Astrocyte of the cerebellum (primary cell): Measurements from ENCODE around the gene PHF20.
A peak's percentile ranks its signal among the peaks of the same experiment; 100 is the strongest.
"Not testable (repeated sequence)": the region's sequence is repeated elsewhere in the genome, so short reads cannot be mapped to it uniquely, and the experiment has no call there.

Experiments
- DNase-seq: peaks from one replicate; pipeline ENCODE4 v3.0.0-alpha.2; 2011; ENCODE audit warnings: low read depth
- H3K4me3 ChIP-seq: 2 replicates; pipeline ENCODE4 v1.5.1; 2011; ENCODE audit warnings: mild to moderate bottlenecking, low read depth, low read length, moderate library complexity
- in situ Hi-C: cut with HindIII; loops from 2 replicates; pipeline ENCODE4 v1.10.0; 2017; ENCODE audit warnings: low sequenced_read_pairs
- TF ChIP-seq, protein P1 (sequence below): IDR thresholded peaks from 2 replicates; pipeline ENCODE4 v1.5.1; 2012; ENCODE audit warnings: low read length, low read depth, moderate library complexity, mild to moderate bottlenecking; ENCODE audit errors: missing control alignments

Gene PHF20

DNA sequence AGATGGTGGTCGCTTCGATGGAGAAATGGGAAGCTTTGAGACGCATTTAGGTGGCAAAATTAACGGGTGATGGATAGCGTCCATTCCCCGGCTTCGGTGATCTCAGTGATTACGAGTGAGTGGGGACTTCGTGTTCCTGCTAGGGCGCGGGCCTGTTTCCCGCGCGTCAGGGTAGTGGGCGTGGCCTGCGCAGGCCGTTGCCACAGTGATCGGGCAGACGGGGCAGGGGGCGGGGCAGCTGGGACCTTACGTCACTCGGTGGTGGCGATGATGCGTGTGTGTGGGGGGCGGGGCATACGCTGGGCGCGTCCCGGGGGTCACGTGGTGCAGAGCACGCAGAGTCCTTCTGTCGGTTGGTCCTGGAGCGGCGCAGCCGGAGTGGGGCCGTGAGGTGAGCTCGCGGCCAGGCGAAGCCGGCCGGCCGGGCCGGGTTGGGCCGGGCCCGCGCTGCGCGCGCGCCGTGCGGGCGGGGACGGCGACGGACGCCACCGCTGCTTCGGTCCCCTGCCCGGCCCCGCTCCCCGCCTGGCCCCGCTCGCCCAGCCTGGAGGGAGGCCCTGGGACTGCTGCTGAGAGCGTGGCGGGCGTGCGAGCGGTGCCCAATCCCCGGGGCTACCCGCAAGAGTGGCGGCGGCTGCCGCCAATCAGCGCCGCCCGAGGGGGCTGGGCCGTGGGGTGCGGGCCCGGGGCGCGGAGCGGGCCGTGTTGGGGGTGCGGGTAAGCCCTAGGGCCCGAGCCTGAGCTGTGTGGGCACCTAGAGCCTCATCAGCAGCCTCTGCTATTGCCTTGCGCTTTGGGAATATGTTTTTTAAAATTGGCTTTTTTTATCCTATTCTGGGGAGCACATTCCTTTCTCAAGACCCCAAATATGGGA lies at the start of gene PHF20:
PHF20 (plus strand) TSS at position 327 of the 874 bp plus-strand sequence. CDS start 29,508 bp downstream, outside the sequence.
- TF ChIP-seq, protein P1, sequence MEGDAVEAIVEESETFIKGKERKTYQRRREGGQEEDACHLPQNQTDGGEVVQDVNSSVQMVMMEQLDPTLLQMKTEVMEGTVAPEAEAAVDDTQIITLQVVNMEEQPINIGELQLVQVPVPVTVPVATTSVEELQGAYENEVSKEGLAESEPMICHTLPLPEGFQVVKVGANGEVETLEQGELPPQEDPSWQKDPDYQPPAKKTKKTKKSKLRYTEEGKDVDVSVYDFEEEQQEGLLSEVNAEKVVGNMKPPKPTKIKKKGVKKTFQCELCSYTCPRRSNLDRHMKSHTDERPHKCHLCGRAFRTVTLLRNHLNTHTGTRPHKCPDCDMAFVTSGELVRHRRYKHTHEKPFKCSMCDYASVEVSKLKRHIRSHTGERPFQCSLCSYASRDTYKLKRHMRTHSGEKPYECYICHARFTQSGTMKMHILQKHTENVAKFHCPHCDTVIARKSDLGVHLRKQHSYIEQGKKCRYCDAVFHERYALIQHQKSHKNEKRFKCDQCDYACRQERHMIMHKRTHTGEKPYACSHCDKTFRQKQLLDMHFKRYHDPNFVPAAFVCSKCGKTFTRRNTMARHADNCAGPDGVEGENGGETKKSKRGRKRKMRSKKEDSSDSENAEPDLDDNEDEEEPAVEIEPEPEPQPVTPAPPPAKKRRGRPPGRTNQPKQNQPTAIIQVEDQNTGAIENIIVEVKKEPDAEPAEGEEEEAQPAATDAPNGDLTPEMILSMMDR: no peak
- in situ Hi-C loops: loop anchor here (10.0 kb wide), 2 partner anchors 63 to 93 kb away; no protein-coding TSS in a partner anchor
- DNase-seq: peak; percentile 88
- peak within 1 kb of the TSS; percentile 90 for H3K4me3 ChIP-seq

DNA sequence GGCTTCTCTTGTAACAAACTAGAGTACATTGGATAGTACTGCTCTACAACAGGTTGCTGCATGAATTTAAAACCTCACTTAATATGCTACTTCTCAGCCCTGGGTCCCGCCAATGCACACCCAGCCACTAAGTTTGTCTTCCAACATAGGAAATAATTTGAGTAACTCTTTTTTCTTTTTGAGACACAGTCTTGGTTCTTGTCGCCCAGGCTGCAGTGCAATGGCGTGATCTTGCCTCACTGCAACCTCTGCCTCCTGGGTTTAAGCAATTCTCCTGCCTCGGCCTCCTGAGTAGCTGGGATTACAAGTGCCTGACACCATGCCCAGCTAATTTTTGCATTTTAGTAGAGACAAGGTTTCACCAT lies 48.6 kb upstream of the PHF20 start:
- H3K4me3 ChIP-seq, DNase-seq, in situ Hi-C loops: not testable (repeated sequence)

DNA sequence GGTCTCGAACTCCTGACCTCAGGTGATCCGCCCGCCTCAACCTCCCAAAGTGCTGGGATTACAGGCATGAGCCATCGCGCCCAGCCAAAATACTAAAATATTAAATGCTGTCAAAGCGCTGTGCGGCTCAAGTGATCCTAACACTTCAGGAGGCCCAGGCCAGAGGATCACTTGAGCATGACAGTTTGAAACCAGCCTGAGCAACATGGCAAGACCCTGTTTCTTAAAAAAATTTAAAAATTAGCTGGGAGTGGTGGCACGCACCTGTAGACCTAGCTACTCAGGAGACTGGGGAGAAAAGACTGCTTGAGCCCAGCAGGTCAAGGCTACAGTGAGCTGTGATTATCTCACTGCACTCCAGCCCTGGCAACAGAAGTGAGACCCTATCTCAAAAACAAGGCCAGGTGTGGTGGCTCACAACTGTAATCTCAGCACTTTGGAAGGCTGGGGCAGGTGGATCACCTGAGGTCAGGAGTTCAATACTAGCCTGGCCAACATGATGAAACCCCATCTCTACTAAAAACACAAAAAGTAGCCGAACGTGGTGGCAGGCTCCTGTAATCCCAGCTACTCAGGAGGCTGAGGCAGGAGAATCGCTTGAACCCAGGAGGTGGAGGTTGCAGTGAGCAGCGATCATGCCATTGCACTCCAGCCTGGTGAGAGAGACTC lies 48.0 kb upstream of the PHF20 start:
- DNase-seq, H3K4me3 ChIP-seq, in situ Hi-C loops: not testable (repeated sequence)

DNA sequence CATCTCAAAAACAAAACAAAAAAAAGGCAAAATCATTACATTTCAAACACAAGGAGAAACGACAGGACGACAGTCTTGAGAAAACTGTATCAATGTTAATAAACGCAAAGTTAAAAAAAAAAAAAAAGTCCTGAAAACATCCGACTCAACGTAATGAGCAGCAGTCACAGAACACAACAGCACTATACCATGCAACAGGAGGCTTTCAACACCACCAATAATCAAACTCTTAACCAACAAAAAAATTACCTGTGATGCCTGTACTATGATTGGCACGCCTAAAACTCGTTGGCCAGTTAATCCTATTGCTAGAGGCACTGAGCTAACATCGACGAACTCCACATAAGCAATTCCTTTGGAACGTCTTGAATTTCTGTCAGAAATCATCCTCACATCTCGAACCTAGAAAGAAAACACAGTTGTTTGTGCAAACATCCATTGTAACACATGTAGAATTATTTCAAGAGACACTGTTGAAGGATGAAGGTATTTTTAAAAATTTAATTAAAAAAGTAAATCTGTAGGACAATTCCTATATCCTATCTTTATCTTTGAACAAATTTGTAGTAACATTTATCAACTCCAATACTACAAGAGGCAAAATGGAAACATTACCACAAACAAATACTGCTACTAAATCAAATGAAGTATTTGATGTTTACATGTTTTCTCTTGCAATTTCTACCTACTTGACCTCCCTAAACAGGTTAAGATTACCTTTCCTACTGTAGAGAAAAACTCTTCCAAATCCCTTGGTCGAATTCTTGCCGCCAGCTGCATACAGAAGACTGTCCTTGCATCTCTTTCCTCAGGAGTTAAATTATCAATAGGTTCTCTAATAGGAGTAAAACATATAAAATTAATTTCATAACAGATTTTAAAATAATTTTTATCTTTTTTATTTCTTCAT lies 47.2 kb upstream of the PHF20 start:
- in situ Hi-C loops: no loop called here
- H3K4me3 ChIP-seq: no peak overlapping the region
- no peak for DNase-seq
- TF ChIP-seq, protein P1: no peak

DNA sequence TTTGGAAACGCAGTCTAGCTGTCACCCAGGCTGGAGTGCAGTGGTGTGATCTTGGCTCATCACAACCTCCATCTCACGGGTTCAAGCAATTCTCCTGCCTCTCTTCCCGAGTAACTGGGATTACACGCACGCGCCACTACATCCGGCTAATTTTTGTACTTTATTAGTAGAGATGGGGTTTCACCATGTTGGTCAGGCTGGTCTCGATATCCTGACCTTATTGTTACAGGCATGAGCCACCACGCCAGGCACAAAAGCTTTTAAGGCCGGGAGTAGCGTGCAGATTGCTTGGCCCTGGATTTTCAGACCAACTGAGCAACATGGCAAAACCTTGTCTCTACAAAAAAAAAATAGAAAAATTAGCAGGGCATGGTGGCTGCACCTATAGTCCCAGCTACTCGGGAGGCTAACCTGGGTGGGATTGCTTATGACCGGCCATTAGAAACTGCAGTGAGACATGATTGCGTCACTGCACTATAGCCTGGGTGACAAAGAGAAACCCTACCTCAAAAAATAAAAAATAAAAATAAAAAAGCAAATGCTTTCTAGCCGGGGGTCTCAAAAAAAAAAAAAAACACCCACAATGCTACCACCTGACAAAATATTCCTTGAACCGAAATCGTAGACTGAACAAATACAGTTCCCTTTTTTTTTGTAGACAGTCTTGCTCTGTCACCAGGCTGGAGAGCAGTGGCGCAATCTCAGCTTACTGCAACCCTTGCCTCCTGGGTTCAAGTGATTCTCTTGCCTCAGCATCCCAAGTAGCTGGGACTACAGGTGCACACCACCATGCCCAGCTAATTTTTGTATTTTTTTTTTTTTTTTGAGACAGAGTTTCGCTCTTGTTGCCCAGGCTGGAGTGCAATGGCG lies 44.7 kb upstream of the PHF20 start:
- no peak overlapping the region for H3K4me3 ChIP-seq
- in situ Hi-C loops: no loop called here
- TF ChIP-seq, protein P1: no peak
- no peak for DNase-seq

DNA sequence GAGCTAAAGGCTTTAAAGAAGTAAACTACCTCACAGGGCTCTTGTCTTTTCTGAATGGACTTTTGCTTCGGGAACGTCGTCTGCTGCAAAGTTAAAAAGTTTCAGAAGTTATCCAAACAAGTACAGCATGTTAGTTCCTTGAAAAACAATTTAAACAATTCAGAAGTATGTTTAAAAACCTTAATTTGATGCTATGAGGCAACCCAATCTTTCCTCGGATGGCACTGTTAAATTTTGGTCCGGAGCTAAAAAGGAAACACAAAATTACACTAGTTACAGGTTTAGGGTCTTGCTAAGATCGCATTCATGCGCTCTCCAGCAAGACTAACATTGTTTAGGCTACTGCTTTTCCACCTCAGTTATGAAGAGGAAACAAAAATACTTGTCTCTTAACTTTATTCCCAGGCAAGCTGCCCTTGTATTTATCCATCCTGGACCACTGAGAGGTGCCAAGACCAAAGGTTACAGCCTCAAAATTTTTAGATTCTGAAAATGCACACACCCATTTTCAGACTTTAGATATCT lies 42.5 kb upstream of the PHF20 start:
- DNase-seq: no peak
- in situ Hi-C loops: no loop called here
- TF ChIP-seq, protein P1: no peak

More for the DNA sequence above, 42.5 kb upstream of the PHF20 start:
- no peak overlapping the region for H3K4me3 ChIP-seq
